CD4-positive, alpha-beta T cell treated with Interferon gamma for 1 hour (primary cell): ENCODE data around the gene MEDAG.

Source experiments
- DNase-seq: peaks from one replicate; pipeline ENCODE4 v3.0.0-alpha.2; 2020

Gene MEDAG

GRCh38 chr13:30873499-30873898 is 32.6 kb upstream of the MEDAG start:
- DNase-seq = no peak

- DNase-seq = no peak
Observed at GRCh38 chr13:30874111-30874510, 32.0 kb upstream of the MEDAG start.

- no peak for DNase-seq
Observed at GRCh38 chr13:30874561-30874960, 31.5 kb upstream of the MEDAG start.

- no peak for DNase-seq
Observed at GRCh38 chr13:30877335-30877734, 28.7 kb upstream of the MEDAG start.

GRCh38 chr13:30880151-30880855 is 25.8 kb upstream of the MEDAG start:
- DNase-seq = no peak

GRCh38 chr13:30880856-30881155 is 25.3 kb upstream of the MEDAG start:
- DNase-seq = no peak

GRCh38 chr13:30881191-30881651 is 24.9 kb upstream of the MEDAG start:
- DNase-seq = no peak

GRCh38 chr13:30882026-30882850 is 23.8 kb upstream of the MEDAG start:
- DNase-seq = no peak

- DNase-seq = no peak
Observed at GRCh38 chr13:30882996-30883766, 22.9 kb upstream of the MEDAG start.

GRCh38 chr13:30884543-30884942 is 21.5 kb upstream of the MEDAG start:
- no peak for DNase-seq

GRCh38 chr13:30889196-30889690 is 16.8 kb upstream of the MEDAG start:
- DNase-seq = no peak

- no peak for DNase-seq
Observed at GRCh38 chr13:30892966-30893365, 13.1 kb upstream of the MEDAG start.

GRCh38 chr13:30895773-30896172 is 10.3 kb upstream of the MEDAG start:
- no peak for DNase-seq

- DNase-seq = no peak
Observed at GRCh38 chr13:30898070-30898469, 8.0 kb upstream of the MEDAG start.

- no peak for DNase-seq
Observed at GRCh38 chr13:30898678-30899241, 7.3 kb upstream of the MEDAG start.

GRCh38 chr13:30900436-30900835 is 5.6 kb upstream of the MEDAG start:
- no peak for DNase-seq

GRCh38 chr13:30900952-30901749 is 4.9 kb upstream of the MEDAG start:
- no peak for DNase-seq

GRCh38 chr13:30904043-30904442 is 2.0 kb upstream of the MEDAG start:
- DNase-seq = no peak

GRCh38 chr13:30906411-30907051 is 460 bp downstream of the MEDAG start:
- no peak for DNase-seq

- DNase-seq = no peak
Observed at GRCh38 chr13:30907121-30907861, 1.2 kb downstream of the MEDAG start.

- DNase-seq = no peak
Observed at GRCh38 chr13:30908416-30908980, 2.4 kb downstream of the MEDAG start.
